Measurements from ENCODE around the gene ZFP36L1.

Gene ZFP36L1

GRCh38 chr14:68783408-68784225, 9.2 kb downstream of the ZFP36L1 start:
- Histone ChIP-seq H3K79me2 (ENCODE audit: insufficient read depth, low read length) (no peaks in the 10 kb centered on the region), H3K4me2 (ENCODE audit: insufficient read depth, low read length) (no peak overlapping the region), H2AFZ (ENCODE audit: low read depth, low read length) (no peak overlapping the region), H3K27me3 (ENCODE audit: insufficient read depth, low read length, poor library complexity) (no peaks in the 10 kb centered on the region), H3K4me3 (ENCODE audit: low read depth in 1 of 2, low read length in 2 of 2) (no peak overlapping the region), H3K36me3 (ENCODE audit: insufficient read depth, low read length) (no peaks in the 10 kb centered on the region), H3K9ac (ENCODE audit: low read depth, low read length) (no peak overlapping the region), H3K27ac (ENCODE audit: low read length) (no peak overlapping the region), H4K20me1 (ENCODE audit: insufficient read depth, low read length) (no peaks in the 10 kb centered on the region), H3K9me3 (ENCODE audit: insufficient read depth, low read length, severe bottlenecking) (no peaks in the 10 kb centered on the region), H3K4me1 (ENCODE audit: insufficient read depth, low read length) (peaks cover 29% of the 10 kb centered on the region)
- DNase-seq (no peak), ATAC-seq (ENCODE audit: insufficient read depth, low read depth) (no peak)
- TF ChIP-seq CTCF (IDR thresholded peaks at IDR 0.05; ENCODE audit: borderline replicate concordance, extremely low read depth, low read length, poor library complexity, severe bottlenecking) (no peak), EZH2 (IDR thresholded peaks at IDR 0.05; ENCODE audit: borderline replicate concordance, low read depth, low read length, severe bottlenecking) (no peak)

GRCh38 chr14:68782091-68782981, 10.5 kb downstream of the ZFP36L1 start:
- no peak overlapping the region for H3K4me3 ChIP-seq (ENCODE audit: low read depth in 1 of 2, low read length in 2 of 2)
- H3K27ac ChIP-seq (ENCODE audit: low read length), result no peak overlapping the region; the same call in 1 of the 2 replicates
- H3K4me1 ChIP-seq (ENCODE audit: insufficient read depth, low read length), result peaks cover 29% of the 10 kb centered on the region
- ATAC-seq (ENCODE audit: insufficient read depth, low read depth), result peak; percentile 83
- TF ChIP-seq EZH2 (IDR thresholded peaks at IDR 0.05; ENCODE audit: borderline replicate concordance, low read depth, low read length, severe bottlenecking) (no peak), CTCF (IDR thresholded peaks at IDR 0.05; ENCODE audit: borderline replicate concordance, extremely low read depth, low read length, poor library complexity, severe bottlenecking) (no peak)
- no peak overlapping the region for H2AFZ ChIP-seq (ENCODE audit: low read depth, low read length)
- peak; percentile 72 for DNase-seq
- H3K4me2 ChIP-seq (ENCODE audit: insufficient read depth, low read length), result no peak overlapping the region
- no peaks in the 10 kb centered on the region for H3K27me3 ChIP-seq (ENCODE audit: insufficient read depth, low read length, poor library complexity)
- no peaks in the 10 kb centered on the region for H4K20me1 ChIP-seq (ENCODE audit: insufficient read depth, low read length)
- no peaks in the 10 kb centered on the region for H3K79me2 ChIP-seq (ENCODE audit: insufficient read depth, low read length)
- H3K9me3 ChIP-seq (ENCODE audit: insufficient read depth, low read length, severe bottlenecking), result no peaks in the 10 kb centered on the region
- H3K9ac ChIP-seq (ENCODE audit: low read depth, low read length), result no peak overlapping the region
- H3K36me3 ChIP-seq (ENCODE audit: insufficient read depth, low read length), result no peaks in the 10 kb centered on the region

GRCh38 chr14:68781161-68782021, 11.5 kb downstream of the ZFP36L1 start:
- no peaks in the 10 kb centered on the region for H3K79me2 ChIP-seq (ENCODE audit: insufficient read depth, low read length)
- no peak overlapping the region; the same call in 1 of the 2 replicates for H3K4me2 ChIP-seq (ENCODE audit: insufficient read depth, low read length)
- TF ChIP-seq EZH2 (IDR thresholded peaks at IDR 0.05; ENCODE audit: borderline replicate concordance, low read depth, low read length, severe bottlenecking) (no peak), CTCF (IDR thresholded peaks at IDR 0.05; ENCODE audit: borderline replicate concordance, extremely low read depth, low read length, poor library complexity, severe bottlenecking) (no peak)
- H3K27me3 ChIP-seq (ENCODE audit: insufficient read depth, low read length, poor library complexity), result no peaks in the 10 kb centered on the region
- peak; percentile 40 for DNase-seq
- no peak overlapping the region for H3K4me3 ChIP-seq (ENCODE audit: low read depth in 1 of 2, low read length in 2 of 2)
- no peaks in the 10 kb centered on the region for H4K20me1 ChIP-seq (ENCODE audit: insufficient read depth, low read length)
- H3K9ac ChIP-seq (ENCODE audit: low read depth, low read length), result peak overlapping the region; percentile 15; the same call in 1 of the 2 replicates
- H3K27ac ChIP-seq (ENCODE audit: low read length), result peak overlapping the region; percentile 61
- H3K4me1 ChIP-seq (ENCODE audit: insufficient read depth, low read length), result peaks cover 29% of the 10 kb centered on the region
- H2AFZ ChIP-seq (ENCODE audit: low read depth, low read length), result peak overlapping the region; percentile 56
- H3K9me3 ChIP-seq (ENCODE audit: insufficient read depth, low read length, severe bottlenecking), result no peaks in the 10 kb centered on the region
- no peak; the same call in 2 of the 3 replicates for ATAC-seq (ENCODE audit: insufficient read depth, low read depth)
- no peaks in the 10 kb centered on the region for H3K36me3 ChIP-seq (ENCODE audit: insufficient read depth, low read length)
